NCI-H128 (cell line): Measurements from ENCODE around the gene YWHAG.
"Not testable (repeated sequence)": the region's sequence is repeated elsewhere in the genome, so short reads cannot be mapped to it uniquely, and the experiment has no call there.

Experiments
- DNase-seq: peaks from one replicate; lab custom pipeline; 2025; ENCODE audit not compliant: unreplicated experiment; lab: John Stamatoyannopoulos, UW

Gene YWHAG

DNA sequence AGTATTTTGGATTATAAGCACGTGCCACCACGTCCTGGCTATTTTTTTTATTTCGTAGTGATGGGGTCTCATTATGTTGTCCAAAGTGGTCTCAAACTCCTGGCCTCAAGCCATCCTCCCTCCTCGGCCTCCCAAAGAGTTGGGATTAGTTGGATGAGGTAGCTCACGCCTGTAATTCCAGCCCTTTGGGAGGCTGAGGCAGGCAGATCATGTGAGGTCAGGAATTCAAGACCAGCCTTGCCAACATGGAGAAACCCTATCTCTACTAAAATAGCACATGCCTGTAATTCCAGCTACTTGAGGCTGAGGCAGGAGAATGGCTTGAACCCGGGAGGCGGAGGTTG is 21.8 kb upstream of the YWHAG start:
- DNase-seq: no peak

DNA sequence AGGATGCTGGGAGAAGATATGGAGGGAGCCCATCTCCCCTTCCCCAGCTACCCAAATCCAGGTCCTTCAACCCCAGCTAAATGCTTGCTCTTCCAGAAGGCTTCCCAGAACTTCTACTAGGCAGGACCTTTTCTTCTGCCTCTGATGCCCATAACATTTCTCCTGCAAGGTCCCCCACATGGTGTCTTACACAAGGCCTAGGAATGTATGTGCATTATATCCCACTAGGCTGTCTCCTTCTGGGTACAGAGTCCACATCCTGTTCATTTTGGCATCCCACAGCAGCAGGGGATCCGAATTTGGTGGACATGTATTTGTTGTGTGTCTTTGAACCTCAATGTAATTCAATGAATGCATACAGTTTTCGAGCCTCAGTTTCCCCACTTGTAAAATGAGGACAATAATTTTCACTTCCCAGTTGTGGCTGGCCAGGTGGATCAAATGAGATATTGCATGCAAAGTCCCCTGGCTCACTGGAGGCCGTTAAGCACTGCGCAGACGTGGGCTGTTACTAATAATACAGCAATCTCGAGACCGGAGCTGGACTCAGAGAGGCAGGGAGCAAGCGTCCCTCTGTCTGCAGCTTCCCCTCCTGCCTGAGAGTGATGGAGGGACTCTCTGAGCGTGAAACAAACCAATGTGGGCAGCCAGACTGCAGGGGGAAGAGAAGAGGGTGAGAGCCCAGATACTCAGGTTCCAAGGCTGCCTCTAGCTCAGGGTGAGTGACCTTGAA is 18.6 kb upstream of the YWHAG start:
- DNase-seq: no peak

DNA sequence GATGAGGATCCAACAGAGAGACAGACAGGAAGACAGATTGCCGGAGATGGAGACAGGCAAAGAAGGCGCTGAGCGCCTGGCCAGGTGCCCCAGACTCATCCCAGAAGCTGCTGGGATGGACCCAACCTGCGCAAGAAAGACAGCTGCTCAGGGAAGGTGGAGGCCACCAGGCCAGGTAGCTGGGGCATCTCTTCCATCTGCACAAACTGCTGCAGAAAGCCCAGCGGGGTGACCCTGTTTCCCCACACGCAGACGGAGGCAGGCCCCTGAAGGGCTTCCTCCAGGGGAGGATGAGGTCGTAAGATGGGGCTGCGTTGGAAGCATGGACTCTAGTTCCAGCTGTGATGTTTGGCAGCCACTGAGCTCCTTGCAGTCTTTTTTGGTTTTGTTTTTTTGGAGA is 16.5 kb upstream of the YWHAG start:
- DNase-seq: no peak

DNA sequence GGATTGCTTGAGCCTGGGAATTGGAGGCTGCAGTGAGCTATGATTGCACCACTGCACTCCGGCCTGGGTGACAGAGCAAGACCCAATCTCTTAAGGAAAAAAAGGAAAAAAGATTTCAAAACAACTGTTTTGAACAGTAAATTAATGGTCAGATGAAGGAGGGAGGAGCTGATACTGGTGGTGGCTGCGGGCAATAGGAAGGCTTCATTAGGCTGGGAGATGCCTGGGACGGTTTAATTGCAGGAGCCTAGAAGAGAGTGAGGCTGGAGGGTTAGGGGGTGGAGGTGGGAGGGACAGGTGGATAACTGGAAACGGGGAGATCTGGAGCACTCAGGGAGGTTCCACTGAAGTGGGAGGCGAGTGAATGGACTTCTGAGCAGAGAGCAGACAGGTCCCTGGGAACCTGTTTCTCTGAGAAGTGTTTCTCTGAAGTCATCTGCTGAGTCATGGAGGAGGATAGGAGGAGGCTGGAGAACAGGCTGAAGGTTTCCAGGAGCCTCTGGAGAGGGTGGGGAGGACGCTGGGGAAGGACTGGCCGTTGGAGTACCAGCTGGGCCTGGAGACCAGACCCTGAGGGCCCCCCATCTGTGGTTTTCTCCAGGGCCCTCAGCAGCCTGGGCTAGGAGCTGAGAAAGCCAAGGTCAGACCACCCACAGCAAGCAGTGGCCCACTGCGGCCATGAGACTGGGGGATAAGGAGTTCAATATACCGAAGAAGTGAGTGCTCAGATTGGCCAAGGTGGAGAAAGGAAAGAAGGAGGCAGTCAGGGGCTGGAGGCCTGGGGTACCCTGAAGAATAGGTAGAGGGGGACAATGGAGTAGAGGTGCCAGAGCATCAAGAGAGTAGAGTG is 14.4 kb upstream of the YWHAG start:
- DNase-seq: no peak

DNA sequence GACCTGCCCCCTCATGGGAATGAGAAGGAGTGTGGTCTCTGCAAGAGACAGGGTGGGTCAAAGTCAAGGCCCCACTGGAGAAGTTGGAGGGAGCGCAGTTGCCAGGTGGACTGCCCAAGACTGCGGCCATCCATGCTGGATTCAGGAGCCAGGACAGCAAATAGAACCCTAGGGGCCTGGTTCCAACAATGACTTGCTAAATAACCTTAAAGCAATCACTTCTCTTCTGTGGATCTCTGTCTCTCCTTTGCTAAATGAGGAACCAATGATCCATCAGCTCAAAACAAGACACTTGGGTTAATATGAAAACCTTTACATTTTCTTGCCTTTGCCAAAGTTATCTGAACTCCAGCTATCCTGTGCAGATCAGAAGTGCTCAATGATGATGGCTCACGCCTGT is 12.6 kb upstream of the YWHAG start:
- no peak for DNase-seq

DNA sequence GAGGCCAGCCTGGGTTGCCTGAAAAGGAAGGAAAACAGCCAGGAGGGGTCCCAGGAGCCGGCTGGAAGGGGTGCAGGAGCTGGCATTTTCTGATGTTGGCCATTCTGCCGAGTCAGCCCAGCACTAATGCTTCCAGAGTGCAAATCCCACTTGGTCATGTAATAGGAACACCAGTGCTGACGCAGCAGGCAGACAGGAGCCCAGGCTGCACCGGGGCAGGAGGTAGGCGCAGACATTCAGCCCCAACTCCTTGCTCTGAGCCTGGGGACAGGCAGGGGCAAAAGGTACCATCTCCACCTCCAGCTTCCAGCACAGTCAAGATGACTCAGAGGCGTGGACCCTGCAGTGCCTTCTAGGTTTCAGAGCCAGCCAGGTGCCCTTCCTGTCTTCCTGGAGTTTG is 10.2 kb upstream of the YWHAG start:
- no peak for DNase-seq

DNA sequence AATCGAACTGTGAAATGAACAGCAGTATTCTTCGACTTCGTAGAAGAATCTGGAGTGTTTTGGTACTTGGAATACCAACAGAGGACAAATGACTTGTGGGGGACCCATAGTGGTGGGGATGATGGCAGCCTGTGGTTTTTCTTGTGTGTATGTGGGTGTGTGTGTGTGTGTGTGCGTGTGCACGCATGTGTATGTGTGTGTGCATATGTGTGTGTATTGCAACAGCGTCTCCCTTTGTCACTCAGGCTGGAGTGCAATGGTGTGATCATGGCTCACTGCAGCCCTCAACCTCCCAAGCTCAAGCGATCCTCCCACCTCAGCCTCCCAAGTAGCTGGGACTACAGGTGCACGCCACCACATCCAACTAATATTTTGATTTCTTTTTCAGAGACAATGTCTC is 9.4 kb upstream of the YWHAG start:
- no peak for DNase-seq

DNA sequence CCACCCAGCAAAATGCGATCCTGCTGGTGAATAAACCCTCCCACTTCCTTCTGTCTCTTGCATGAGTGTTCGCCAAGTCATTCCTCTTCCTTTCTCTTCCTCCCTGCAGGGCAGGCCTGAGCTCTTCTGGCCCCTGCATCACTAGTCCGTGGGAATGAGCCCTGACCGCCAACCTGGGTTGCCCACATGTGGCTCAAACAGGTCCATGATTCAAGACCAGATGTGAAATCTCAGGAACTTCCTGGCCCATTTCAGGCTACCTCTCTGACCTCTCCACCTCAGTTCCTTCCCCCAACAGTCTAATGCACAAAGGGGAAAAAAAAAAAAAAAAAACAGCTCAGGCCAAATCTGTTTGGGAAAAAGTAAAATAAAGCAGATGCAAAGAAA is 5.4 kb upstream of the YWHAG start:
- DNase-seq: no peak

DNA sequence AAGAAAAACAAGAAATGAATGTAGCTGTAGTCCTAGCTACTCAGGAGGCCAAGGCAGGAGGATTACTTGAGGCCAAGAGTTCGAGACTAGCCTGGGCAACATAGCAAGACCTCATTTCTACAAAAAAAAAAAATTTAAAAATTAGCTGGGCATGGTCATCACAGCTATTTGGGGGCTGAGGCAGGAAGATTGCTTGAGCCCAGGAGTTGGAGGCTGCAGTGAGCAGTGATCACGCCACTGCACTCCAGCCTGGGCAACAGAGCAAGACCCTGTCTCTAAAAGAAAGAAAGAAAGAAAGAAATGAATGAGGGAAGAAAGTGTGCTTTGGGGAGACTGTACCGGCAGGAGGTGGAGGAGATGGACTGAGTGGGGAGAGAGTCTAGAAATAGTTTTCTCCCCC is 5.0 kb upstream of the YWHAG start:
- DNase-seq: not testable (repeated sequence)

DNA sequence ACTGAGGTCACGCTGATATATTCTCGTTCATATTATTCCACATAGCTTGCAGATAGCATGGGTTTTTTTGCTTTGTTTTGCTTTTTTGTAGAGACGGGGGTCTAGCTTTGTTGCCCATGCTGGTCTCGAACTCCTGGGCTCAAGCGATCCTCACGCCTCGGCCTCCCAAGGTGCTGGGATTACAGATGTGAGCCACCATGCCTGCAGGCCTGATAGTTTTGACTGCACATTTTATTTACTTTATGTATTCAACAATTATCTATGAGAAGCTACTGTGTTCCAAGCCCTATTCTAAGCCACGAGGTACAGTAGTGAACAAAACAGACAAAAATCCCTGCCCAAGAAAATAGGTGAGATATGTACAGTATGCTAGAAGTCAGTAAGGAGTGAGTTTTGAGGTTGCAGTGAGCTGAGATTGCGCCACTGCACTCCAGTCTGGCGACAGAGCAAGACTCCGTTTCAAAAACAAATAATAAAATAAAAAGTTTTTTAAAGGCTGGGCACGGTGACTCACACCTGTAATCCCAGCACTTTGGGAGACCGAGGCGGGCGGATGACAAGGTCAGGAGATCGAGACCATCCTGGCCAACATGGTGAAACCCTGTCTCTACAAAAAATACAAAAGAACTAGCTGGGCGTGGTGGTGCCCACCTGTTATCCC is 1.3 kb upstream of the YWHAG start:
- DNase-seq: no peak

DNA sequence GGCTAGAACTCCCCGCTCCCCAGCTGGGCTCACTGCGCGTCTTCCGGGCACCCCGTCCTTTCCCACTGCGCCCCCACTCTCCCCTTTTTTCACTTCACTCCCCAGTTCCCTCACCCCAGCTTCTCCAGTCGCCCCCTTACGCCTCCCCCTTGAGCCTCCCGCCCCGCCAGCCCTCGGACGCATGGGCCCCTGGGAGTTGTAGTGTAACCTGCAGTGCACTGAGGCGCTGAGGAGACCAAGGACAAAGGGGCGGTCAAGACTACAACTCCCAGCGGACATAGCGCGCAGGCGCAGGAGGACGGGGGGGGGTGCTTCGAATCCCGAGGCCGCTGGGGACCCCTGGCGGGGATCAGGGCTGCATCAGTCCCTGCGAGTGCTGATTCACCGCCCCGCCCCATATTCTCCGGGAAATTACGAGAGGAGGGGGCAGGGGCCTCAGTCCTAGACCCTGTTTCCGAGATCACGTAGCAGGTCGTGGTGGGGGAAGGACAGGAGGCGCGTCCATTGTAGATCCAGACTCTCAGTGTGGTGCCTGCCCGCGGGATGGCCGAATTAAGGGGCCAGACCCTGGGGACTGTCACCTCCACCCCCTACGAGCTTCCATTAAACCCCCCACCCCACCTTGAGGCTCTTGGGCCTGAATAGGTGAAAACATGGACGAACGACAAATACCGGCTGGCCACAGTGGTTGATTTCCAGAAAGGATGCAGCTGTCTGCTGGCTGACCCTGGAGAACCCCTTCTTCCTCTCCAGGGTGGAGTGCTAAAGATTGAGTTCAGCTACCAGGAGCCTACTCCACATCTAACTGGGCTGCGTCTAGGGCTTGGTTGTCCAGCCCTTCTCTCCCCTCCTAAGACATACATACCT is 553 bp upstream of the YWHAG start:
- DNase-seq: peak; percentile 97

DNA sequence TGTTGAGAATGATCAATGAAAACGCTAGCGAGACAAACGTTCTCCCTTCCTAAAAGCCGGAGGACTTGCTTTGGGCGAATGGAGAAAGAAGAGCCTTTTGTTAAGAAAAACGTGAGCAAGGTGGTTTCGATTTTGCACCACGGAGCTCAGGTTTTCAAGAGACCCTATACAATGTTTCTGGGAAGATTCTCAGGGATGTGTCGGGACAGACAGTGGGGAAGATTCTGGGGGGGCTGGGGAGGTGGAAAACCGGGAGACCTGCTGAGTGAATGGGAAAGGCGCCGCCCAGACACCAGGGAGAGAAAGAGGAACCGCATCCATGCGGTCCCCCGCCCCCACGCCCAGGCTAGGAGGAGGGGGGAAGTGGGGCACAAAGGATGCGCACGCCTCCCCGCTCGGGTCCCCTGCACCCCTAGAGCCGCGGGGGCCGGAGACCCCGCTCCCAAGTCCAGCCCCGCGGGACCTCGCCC is 745 bp downstream of the YWHAG start:
- no peak for DNase-seq

DNA sequence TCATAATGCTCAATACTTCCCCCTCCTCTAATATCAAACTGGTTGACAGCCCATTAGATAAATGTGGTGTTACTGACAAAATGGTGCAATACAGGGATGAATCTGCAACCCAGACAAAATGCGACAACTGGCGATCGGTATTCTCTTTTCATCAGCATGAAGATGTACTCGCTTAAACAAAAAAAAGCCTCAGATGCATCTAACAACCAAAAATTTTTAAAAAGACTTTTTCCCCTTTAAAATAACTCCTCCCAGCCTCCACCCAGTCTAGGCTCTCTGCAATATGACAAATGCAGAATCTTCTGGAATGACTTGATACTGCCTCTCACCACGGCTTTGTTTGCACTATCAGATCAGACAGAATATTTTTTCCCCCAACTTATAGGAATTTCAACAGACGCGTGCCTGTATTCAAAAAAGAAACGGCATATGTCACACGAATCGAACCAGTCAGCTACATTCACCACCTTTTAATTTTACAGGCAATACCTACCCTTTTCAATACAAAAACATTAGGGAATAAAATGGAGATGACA is 1.2 kb downstream of the YWHAG start:
- no peak for DNase-seq

DNA sequence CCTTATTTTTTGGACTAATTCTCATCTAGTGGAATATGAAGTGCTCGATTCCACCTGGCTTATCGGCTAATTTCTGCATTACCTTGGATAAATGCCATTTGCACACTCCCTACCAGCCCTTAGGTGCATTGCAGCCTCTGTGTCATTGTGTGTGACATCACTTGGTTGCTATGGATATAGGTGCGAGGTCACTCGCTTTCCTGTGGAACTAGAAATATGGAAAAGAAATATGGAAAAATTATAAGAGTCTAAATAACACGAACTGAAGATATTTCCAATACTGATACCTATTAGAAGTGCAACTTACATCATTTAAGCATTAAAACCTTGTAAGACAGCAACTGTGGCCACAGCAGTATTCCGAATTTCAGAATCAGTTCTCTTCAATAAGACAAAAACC is 2.0 kb downstream of the YWHAG start:
- DNase-seq: no peak

DNA sequence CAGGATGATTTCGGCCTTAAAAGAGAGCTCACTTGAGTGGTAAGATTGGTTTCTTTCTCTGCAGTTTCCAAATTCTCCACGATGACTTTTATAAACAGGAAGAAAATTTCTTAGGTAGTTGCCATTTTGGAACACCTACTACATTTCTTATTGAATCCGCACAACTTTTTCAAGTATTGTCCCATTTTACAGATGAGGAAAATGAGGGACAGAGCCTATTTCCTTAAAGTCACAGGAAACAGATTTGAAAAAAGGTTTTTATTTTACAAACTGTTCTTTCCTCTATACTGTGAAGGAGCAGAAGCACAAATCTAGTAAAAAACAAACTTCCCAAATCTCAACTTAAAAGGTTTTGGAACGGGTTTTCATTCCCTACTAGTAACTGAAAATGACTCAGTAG is 2.7 kb downstream of the YWHAG start:
- no peak for DNase-seq

DNA sequence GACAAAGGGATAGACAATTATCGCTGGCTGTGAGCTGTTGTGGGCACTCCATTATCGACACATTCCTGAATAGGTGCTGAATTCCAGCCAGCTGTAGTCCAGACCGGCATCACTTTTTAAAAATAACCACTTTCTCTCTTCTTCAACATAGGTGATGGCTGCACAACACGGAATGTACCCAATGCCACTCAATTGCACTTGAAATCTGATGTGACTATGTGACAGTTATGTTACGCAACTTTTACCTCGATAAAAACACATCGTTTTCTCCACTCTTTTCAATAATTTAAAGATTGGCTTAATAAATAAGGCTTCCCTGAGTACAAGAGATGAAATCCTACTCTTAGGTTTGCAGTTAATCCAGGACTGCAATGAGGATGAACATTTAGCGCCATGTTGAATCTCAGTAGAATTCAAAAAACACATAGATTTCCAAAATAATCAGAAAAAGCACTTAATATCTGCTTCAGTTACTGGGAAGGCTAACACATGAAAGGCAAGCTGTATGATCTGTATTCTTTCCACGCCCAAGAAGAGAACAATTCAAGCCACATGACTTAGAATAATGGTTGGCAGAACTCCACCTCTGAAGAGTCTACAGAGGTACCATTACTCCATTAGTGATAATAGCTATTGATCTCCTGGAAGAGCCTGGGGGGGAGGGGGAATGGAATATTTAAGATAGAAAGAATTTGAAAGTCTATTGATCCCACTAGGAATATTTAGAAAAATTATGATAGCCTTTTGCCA is 3.6 kb downstream of the YWHAG start:
- no peak for DNase-seq

DNA sequence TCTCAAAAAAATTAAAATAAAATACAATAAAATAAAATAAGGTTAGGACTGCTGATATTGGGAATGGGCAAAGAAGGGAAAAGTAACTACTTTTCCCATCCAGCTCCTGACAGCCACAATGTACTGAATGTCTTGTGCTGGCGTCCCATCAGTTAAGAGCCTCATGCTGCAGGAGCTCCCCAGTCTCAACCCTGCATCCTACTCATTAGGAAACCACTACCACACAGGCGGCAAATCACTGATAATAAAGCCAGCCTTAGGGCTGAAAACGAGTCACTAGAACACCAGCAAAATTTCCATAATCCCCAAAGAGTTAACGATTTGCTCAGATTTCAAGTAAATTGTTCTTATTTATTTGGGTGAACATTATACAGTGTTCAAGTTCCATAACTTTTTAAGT is 4.3 kb downstream of the YWHAG start:
- DNase-seq: no peak

DNA sequence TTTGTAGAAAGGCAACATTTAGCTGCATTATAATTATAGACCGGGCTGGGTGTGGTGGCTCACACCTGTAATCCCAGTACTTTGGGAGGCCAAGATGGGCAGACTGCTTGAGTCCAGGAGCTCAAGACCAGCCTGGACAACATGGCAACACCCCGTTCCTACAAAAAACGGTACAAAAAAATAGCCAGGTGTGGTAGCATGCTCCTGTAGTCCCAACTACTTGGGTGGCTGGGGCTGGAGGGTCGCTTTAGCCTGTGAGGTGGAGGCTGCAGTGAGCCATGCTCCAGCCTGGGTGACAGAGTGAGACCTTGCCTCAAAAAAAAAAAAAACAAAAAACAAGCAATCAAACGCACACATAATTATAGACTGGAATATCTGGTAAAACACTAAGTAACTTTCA is 5.0 kb downstream of the YWHAG start:
- no peak for DNase-seq

DNA sequence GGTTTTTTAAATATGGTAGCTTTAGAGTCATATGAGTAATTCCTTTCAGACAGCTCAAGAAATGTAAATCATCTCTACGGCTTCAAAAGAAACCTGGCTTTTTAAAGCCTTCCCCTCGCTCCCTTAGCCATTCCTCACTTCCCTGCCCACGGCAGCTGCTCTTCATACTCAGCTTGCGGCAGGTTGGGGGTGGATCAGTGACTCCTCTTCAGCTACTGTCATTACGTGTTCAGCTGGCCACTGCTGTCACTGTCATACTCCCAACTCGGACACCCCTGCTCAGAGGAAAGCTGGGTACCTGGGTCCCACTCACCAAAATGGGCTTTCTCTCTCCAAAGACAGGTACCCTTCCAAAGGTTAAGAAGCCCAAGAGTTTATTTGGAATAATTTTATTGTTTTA is 6.6 kb downstream of the YWHAG start:
- DNase-seq: no peak

DNA sequence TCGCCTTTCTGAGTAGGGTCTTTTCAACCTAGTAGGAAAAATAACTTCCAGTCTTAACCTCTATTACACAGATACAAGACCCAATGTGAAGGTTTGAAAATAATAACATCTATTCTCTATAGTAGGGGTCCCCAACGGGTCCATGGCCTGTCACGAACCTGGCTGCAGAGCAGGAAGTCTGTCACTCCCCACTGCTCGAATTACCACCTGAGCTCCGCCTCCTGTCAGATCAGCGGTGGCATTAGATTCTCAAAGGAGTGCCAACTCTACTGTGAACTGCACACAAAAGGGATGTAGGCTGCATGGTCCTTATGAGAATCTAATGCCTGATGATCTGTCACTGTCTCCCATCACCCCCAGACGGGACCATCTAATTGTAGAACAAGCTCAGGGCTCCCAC is 7.4 kb downstream of the YWHAG start:
- DNase-seq: no peak
